Measurements from ENCODE around the gene C16orf87.

DNA sequence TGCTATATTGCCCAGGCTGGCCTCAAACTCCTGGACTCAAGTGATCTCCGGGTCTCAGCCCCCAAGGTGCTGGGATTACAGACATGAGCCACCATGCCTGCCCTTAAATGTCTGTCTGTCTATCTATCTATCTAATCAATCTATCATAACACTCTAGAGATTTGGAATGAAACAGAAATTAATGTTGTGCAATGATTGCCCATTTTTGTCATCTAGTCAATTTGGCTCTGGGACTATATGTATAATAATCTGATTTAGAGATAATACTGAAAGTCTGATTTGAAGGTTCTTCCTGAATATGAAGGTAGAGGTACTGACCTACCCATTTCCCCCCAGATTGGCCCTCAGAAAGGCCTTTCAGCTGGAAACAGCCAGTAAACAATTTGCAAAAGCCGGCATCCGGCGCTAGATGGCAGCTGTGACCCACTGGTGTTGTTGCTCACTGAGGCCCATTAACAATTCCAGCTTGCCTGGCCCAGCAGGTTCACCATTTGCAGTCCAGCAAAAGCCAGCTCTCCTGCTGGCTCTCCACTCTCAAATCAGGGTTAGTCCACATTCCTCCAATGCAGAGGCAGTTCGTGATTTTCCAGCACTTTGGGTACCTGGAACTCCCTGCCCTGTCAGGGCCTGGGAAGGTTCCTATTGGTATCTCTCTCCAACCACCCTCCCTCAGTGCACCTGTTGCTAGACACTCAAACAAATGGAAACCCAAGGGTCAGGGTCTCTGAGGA, 22.9 kb upstream of the C16orf87 start:
- TF ChIP-seq POLR2A (IDR thresholded peaks at IDR 0.05; ENCODE audit: low read length) (no peak), GATA1 (IDR thresholded peaks at IDR 0.05; ENCODE audit: low read depth, low read length) (no peak)
